ENCODE data around the gene CADPS2.

GRCh38 chr7:122628651-122629411, 257.4 kb downstream of the CADPS2 start:
- TF ChIP-seq CTCF (IDR thresholded peaks at IDR 0.05 in 4 of 5, conservative IDR thresholded peaks at IDR 0.05 in 1 of 5), result no peak
- no peak for TF ChIP-seq POLR2A (IDR thresholded peaks at IDR 0.05)
